A673 (cell line): ENCODE results near the gene SMS. TPM values are rescaled to one million over a fixed set of nuclear protein-coding genes. Genes with fewer than 3 reads are reported as not detected.

ENCODE experiments used
- BruUV-seq: library from RNA; stranded (reverse); fragments of 400-500 nt; replicated peaks from 2 replicates; lab custom pipeline; 2021; lab: Mats Ljungman, UMichigan
- CTCF ChIA-PET: fragments of 300-600 bp; sonication (Branson Sonifier 250); formaldehyde crosslinking; loops from one replicate; lab custom pipeline; 2022; ENCODE audit warnings: antibody characterized with exemption; lab: Charles Lee
- POLR2A ChIA-PET: fragments of 300-600 bp; sonication (Branson Sonifier 250); formaldehyde crosslinking; loops from one replicate; lab custom pipeline; 2022; ENCODE audit warnings: antibody characterized with exemption; ENCODE audit not compliant: low non-redundant PET; lab: Charles Lee
- DNase-seq: peaks from one replicate; pipeline ENCODE4 v3.0.0-alpha.2; 2015; ENCODE audit warnings: low spot score
- H3K27ac ChIP-seq: fragments of 200-600 bp; sonication (generic); 2 replicates; pipeline ENCODE4 v1.5.1; 2016; ENCODE audit warnings: mixed run types, low read depth, mild to moderate bottlenecking, mixed read lengths, antibody characterized with exemption, low read length; ENCODE audit not compliant: poor library complexity, severe bottlenecking
- H3K27me3 ChIP-seq: fragments of 200-600 bp; sonication (generic); replicated peaks from 2 replicates; pipeline ENCODE4 v1.6.1; 2017; ENCODE audit warnings: mixed run types, low read depth, mild to moderate bottlenecking, mixed read lengths, antibody characterized with exemption, low read length; ENCODE audit not compliant: insufficient read depth, poor library complexity
- H3K36me3 ChIP-seq: fragments of 200-600 bp; sonication (generic); 2 replicates; pipeline ENCODE4 v1.6.1; 2016; ENCODE audit warnings: mixed run types, mild to moderate bottlenecking, mixed read lengths, antibody characterized with exemption, low read length; ENCODE audit not compliant: insufficient read depth, poor library complexity, severe bottlenecking
- H3K4me1 ChIP-seq: fragments of 200-600 bp; sonication (generic); 2 replicates; pipeline ENCODE4 v1.6.1; 2017; ENCODE audit warnings: mixed run types, mild to moderate bottlenecking, mixed read lengths, antibody characterized with exemption, low read length; ENCODE audit not compliant: insufficient read depth, poor library complexity, severe bottlenecking
- H3K4me3 ChIP-seq: fragments of 200-600 bp; sonication (generic); 2 replicates; pipeline ENCODE4 v1.5.1; 2016; ENCODE audit warnings: low read depth, mixed run types, mild to moderate bottlenecking, mixed read lengths, low read length; ENCODE audit not compliant: poor library complexity, severe bottlenecking
- H3K9me3 ChIP-seq: fragments of 200-600 bp; sonication (generic); 2 replicates; pipeline ENCODE4 v1.6.1; 2016; ENCODE audit warnings: mixed run types, low read depth, mild to moderate bottlenecking, mixed read lengths, antibody characterized with exemption, low read length; ENCODE audit not compliant: poor library complexity, severe bottlenecking
- EZH2 ChIP-seq: fragments of 200-600 bp; sonication (generic); IDR thresholded peaks from 2 replicates; pipeline ENCODE4 v1.6.1; 2017; ENCODE audit warnings: borderline replicate concordance, low read depth, mild to moderate bottlenecking, mixed read lengths, antibody characterized with exemption, low read length; ENCODE audit not compliant: poor library complexity, severe bottlenecking
- intact Hi-C: fragments of 100-400 bp; cut with micrococcal nuclease; formaldehyde crosslinking; loops from one replicate; pipeline ENCODE4 v1.10.0; 2022; ENCODE audit not compliant: unreplicated experiment
- total RNA-seq: library from RNA; stranded (reverse); gene quantifications from 2 replicates; pipeline ENCODE4 v1.2.3, GENCODE V29; 2021
- TF ChIP-seq, protein P1 (sequence below): fragments of 300-800, 200-600 bp; sonication (generic); conservative IDR thresholded peaks from 2 replicates; pipeline ENCODE4 v1.5.1; 2017; ENCODE audit warnings: low read depth, mild to moderate bottlenecking, antibody characterized with exemption, low read length, moderate library complexity, mixed read lengths

Gene SMS
- total RNA-seq, 1 experiment from 2014 or later, result 108 TPM

DNA sequence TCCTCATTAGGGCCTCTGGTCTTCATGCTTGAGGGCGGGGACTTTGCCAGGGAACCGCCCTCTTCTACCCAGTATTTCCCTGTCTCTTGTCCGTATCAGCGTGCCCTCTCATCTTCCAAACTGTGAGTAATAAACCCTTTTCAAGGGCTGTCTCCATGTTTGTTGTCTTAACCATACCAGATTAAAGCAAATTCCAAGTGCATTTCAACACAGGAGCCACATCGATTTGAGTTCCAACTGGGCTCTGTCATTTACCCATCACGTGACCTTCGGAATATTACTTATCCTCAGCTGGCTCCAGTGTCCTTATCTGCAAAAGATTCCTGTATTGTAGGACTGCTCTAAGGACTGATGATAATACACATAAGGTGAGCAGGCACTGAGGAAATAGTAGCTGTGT is 85.2 kb downstream of the SMS start:
- no peak for TF ChIP-seq EZH2
- TF ChIP-seq, protein P1, sequence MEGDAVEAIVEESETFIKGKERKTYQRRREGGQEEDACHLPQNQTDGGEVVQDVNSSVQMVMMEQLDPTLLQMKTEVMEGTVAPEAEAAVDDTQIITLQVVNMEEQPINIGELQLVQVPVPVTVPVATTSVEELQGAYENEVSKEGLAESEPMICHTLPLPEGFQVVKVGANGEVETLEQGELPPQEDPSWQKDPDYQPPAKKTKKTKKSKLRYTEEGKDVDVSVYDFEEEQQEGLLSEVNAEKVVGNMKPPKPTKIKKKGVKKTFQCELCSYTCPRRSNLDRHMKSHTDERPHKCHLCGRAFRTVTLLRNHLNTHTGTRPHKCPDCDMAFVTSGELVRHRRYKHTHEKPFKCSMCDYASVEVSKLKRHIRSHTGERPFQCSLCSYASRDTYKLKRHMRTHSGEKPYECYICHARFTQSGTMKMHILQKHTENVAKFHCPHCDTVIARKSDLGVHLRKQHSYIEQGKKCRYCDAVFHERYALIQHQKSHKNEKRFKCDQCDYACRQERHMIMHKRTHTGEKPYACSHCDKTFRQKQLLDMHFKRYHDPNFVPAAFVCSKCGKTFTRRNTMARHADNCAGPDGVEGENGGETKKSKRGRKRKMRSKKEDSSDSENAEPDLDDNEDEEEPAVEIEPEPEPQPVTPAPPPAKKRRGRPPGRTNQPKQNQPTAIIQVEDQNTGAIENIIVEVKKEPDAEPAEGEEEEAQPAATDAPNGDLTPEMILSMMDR, result no peak
- POLR2A ChIA-PET, result no interaction called here
- intact Hi-C loops, result no loop called here
- CTCF ChIA-PET, result no interaction called here
- H3K4me3 ChIP-seq, result no peak overlapping the region
- H3K9me3 ChIP-seq, result no peaks in the 10 kb centered on the region
- no TSS peak for BruUV-seq
- no peaks in the 10 kb centered on the region for H3K36me3 ChIP-seq
- H3K27me3 ChIP-seq, result no peaks in the 10 kb centered on the region
- no peak for DNase-seq
- H3K4me1 ChIP-seq, result no peaks in the 10 kb centered on the region
- H3K27ac ChIP-seq, result no peak overlapping the region

DNA sequence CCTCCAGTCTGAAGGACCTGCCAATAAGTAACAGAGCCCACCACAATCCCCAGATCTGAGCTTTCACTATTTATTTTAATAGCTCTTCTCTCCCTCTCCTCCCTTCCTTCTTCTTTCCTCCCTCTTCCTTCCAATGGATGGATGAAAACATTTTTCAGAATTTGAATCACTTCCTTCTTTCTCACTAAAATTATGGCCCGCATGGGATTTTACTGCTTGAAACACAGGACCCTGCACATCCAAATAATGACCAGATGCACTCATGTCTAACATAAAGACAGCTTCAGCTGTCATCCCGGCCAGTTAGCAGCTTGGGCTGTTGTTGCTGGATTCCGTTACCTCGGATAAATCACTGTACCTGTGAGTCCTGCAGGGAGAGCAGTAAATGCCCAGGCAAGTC is 86.2 kb downstream of the SMS start:
- POLR2A ChIA-PET, result no interaction called here
- TF ChIP-seq EZH2, result no peak
- TF ChIP-seq, protein P1, result no peak
- CTCF ChIA-PET, result no interaction called here
- H3K4me1 ChIP-seq, result no peaks in the 10 kb centered on the region
- BruUV-seq, result no TSS peak
- intact Hi-C loops, result no loop called here
- no peaks in the 10 kb centered on the region for H3K27me3 ChIP-seq
- H3K9me3 ChIP-seq, result no peaks in the 10 kb centered on the region
- no peak overlapping the region for H3K4me3 ChIP-seq
- no peak for DNase-seq
- H3K36me3 ChIP-seq, result no peaks in the 10 kb centered on the region
- H3K27ac ChIP-seq, result no peak overlapping the region

DNA sequence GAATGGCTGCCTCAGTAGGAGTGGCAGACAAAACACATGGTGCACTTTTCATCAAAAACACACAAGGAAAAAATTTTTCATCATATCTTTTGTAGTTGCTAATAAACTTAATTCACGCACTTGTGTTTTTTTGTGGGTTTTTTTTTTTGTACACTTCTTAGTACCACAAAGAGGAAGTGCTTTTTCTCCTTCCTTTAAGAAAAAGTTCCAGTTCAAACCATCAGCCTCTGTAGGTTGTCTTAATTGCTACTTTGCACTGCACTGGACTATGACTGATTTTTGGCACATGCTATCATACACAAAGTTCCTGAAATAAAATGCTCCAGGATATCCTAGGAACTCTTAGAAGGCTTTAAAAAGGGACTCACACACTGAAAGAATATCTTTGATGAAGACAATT is 91.6 kb downstream of the SMS start, which contains the start of gene PHEX:
Gene PHEX (plus strand): TSS at position 242 of the 400 bp plus-strand sequence. CDS start 681 bp downstream, outside the sequence.
- intact Hi-C loops, result no loop called here
- Histone ChIP-seq H3K4me1 (no peaks in the 10 kb centered on the region), H3K36me3 (no peaks in the 10 kb centered on the region), H3K27ac (no peak within 1 kb of the TSS), H3K9me3 (no peaks in the 10 kb centered on the region), H3K4me3 (no peak within 1 kb of the TSS), H3K27me3 (no peaks in the 10 kb centered on the region)
- POLR2A ChIA-PET, result no interaction called here
- TF ChIP-seq EZH2, result no peak
- TF ChIP-seq, protein P1, result no peak
- no TSS peak for BruUV-seq
- DNase-seq, result no peak
- CTCF ChIA-PET, result no interaction called here
